Breast epithelium (tissue), 4 donors: Measurements from ENCODE around the gene EDEM1. TPM values are rescaled to one million over a fixed set of nuclear protein-coding genes. Genes with fewer than 3 reads are reported as not detected.
"Not testable (repeated sequence)": the region's sequence is repeated elsewhere in the genome, so short reads cannot be mapped to it uniquely, and the experiment has no call there.

Experiments
- DNase-seq, 2 donors: peaks; one replicate each; pipeline ENCODE4 v3.0.0-alpha.2; 2019; ENCODE audit warnings: low spot score in 2 of 2
- H3K27ac ChIP-seq, 2 donors: fragments of 200-600 bp; sonication (generic) in 1 of 2; one replicate each; pipeline ENCODE4 v1.5.1; 2016 to 2019; ENCODE audit warnings: mild to moderate bottlenecking in 1 of 2
- H3K27me3 ChIP-seq, 2 donors: fragments of 200-600 bp; sonication (generic) in 1 of 2; one replicate each; pipeline versions ENCODE4 v1.5.1 to v1.6.0; 2017 to 2019; ENCODE audit warnings: control low read depth in 1 of 2, mild to moderate bottlenecking in 1 of 2
- H3K36me3 ChIP-seq: fragments of 200-600 bp; one replicate; pipeline ENCODE4 v1.5.1; 2019
- H3K4me1 ChIP-seq, 2 donors: fragments of 200-600 bp; sonication (generic); one replicate each; pipeline ENCODE4 v1.5.1; 2016 to 2019; ENCODE audit warnings: control low read depth in 1 of 2
- H3K4me3 ChIP-seq, 3 donors: fragments of 200-600 bp; sonication (generic); 1 replicate in 2 of 3; 2 replicates in 1 of 3; pipeline ENCODE4 v1.5.1; 2016 to 2019; ENCODE audit warnings: mild to moderate bottlenecking in 3 of 3, moderate library complexity in 2 of 3
- H3K9me3 ChIP-seq, 2 donors: fragments of 200-600 bp; sonication (generic) in 1 of 2; one replicate each; pipeline ENCODE4 v1.5.1; 2016 to 2019; ENCODE audit warnings: control low read depth in 1 of 2
- CTCF ChIP-seq, 3 donors: fragments of 450-650 bp; IDR thresholded peaks; one replicate each; pipeline ENCODE4 v1.5.1; 2016 to 2017; ENCODE audit warnings: antibody characterized with exemption in 3 of 3, mild to moderate bottlenecking in 3 of 3, moderate library complexity in 3 of 3
- POLR2A ChIP-seq: fragments of 450-650 bp; IDR thresholded peaks from one replicate; pipeline ENCODE4 v1.6.1; 2016; ENCODE audit warnings: antibody characterized with exemption, mild to moderate bottlenecking, moderate library complexity
- POLR2AphosphoS5 ChIP-seq, 3 donors: sonication (generic); formaldehyde crosslinking; IDR thresholded peaks; one replicate each; pipeline ENCODE4 v1.6.1; 2017; ENCODE audit warnings: antibody characterized with exemption in 3 of 3
- intact Hi-C: fragments of 100-400 bp; cut with DNase I; formaldehyde crosslinking; loops from one replicate; pipeline ENCODE4 v1.15.1; 2023; ENCODE audit warnings: low total_unique reads
- total RNA-seq, 3 donors: library from RNA; depleted of rRNA; stranded (reverse); fragments of >200 nt; gene quantifications; one replicate each; pipeline ENCODE4 v1.1.0, GENCODE V29; 2016

EDEM1 gene
- total RNA-seq, 3 donors from 2014 or later, result 34.9 to 45.8 (median 42.6) TPM

DNA sequence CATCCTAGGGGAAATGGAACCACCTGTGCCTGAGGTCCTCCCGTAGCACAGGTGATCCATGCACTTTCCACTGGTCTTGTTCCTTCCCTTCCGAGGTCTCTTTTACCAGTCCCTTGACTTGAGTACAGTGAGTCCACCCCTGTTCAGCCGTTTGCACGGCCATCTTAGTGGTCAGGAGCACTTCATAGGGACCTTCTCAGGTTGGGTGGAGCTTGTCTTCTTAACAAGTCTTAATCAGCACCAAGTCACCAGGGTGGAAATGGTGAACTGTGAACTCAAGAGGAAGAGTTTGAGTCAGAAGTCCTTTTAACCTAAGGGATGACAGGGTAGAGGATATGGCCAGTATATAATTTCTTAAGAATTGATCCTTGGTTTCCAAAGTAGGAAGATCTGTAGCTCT is 44.0 kb upstream of the EDEM1 start:
- TF ChIP-seq CTCF (IDR thresholded peaks at IDR 0.05) (no peak), POLR2A (no peak), POLR2AphosphoS5 (IDR thresholded peaks at IDR 0.05) (no peak)
- no peak overlapping the region for H3K4me3 ChIP-seq
- no peaks in the 10 kb centered on the region for H3K36me3 ChIP-seq
- H3K27ac ChIP-seq, result no peak overlapping the region
- peaks cover 0 to 5% of the 10 kb centered on the region in 2 donors for H3K4me1 ChIP-seq
- DNase-seq, result no peak
- no peaks in the 10 kb centered on the region for H3K9me3 ChIP-seq
- intact Hi-C loops, result no loop called here
- H3K27me3 ChIP-seq, result no peaks in the 10 kb centered on the region

- H3K4me3 ChIP-seq, result no peak overlapping the region
- no peak for DNase-seq
- intact Hi-C loops, result no loop called here
- no peaks in the 10 kb centered on the region for H3K9me3 ChIP-seq
- H3K27me3 ChIP-seq, result no peaks in the 10 kb centered on the region
- no peak for TF ChIP-seq CTCF (IDR thresholded peaks at IDR 0.05)
- no peak for TF ChIP-seq POLR2AphosphoS5 (IDR thresholded peaks at IDR 0.05)
- no peak for TF ChIP-seq POLR2A
- H3K27ac ChIP-seq, result peak overlapping the region; percentile 20 to 48
- H3K4me1 ChIP-seq, result no peaks in the 10 kb centered on the region
- H3K36me3 ChIP-seq, result no peaks in the 10 kb centered on the region
Measured at GRCh38 chr3:5144316-5144994, 43.1 kb upstream of the EDEM1 start.

DNA sequence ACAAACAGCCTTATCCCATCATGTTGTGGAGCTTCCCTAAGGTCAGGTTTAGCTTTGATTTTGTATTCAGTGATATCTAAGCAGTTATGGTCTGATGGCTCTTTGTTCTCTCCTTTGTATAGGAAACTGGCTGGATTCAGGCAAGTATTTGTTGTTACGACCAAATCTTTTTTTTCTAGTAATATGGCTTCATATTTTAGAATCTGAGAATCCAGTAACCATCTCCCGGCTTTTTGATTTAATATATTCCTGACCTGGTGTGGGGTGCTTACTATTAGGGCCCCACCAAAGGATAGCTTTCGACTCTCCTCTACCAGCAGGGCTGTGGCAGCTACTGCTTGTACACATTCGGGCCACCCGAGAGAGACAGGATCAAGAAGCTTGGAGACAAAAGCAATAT is 42.4 kb upstream of the EDEM1 start:
- intact Hi-C loops, result no loop called here
- TF ChIP-seq POLR2A (no peak), CTCF (IDR thresholded peaks at IDR 0.05) (no peak), POLR2AphosphoS5 (IDR thresholded peaks at IDR 0.05) (no peak)
- DNase-seq, result no peak
- H3K9me3 ChIP-seq, result no peaks in the 10 kb centered on the region
- no peaks in the 10 kb centered on the region for H3K27me3 ChIP-seq
- no peak overlapping the region for H3K4me3 ChIP-seq
- H3K27ac ChIP-seq, result peak overlapping the region; percentile 20 to 25
- no peaks in the 10 kb centered on the region for H3K4me1 ChIP-seq
- no peaks in the 10 kb centered on the region for H3K36me3 ChIP-seq

DNA sequence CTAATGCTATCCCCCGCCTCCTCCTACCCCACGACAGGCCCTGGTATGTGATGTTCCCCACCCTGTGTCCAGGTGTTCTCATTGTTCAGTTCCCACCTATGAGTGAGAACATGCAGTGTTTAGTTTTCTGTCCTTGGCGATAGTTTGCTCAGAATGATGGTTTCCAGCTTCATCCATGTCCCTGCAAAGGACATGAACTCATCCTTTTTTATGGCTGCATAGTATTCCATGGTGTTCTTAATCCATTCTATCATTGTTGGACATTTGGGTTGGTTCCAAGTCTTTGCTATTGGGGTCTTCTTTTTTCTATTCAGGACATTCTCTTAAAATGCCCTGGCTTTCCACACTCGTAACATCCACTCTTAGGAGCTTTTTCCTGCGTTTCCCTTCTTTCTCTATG is 40.4 kb upstream of the EDEM1 start:
- intact Hi-C loops, H3K4me1 ChIP-seq, DNase-seq: not testable (repeated sequence)

DNA sequence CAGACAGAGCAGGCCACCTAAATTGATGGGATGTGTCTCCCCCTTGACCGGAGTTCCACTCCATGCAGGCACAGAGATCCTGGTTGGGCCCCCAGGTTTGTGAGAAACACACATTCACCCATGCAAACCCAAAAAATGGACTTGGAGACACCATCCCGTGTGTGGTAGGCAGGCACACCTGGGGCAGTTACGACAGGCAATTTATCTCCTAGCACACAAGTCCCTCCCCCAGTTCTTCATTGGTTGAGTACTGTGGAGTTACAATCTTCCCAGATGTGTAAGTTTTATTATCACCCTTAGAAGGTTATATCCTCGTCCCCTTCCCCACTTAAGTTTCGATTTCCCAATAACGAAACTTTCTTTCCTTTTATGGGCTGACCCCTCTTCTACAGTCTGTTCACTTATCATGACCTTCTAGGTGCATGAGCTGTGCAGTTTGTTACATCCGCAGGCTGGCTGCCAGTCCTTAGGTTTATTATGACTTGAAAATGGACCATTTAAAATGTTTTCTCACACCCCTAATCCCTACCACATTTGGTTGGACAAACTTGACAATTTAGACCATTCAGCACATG is 38.1 kb upstream of the EDEM1 start:
- no peak for DNase-seq

More for the DNA sequence above, 40.4 kb upstream of the EDEM1 start:
- not testable (repeated sequence) for H3K27me3 ChIP-seq, H3K36me3 ChIP-seq, H3K9me3 ChIP-seq, H3K27ac ChIP-seq, H3K4me3 ChIP-seq

More for the DNA sequence above, 38.1 kb upstream of the EDEM1 start:
- H3K4me1 ChIP-seq, result no peaks in the 10 kb centered on the region
- TF ChIP-seq POLR2A (no peak), CTCF (IDR thresholded peaks at IDR 0.05) (no peak), POLR2AphosphoS5 (IDR thresholded peaks at IDR 0.05) (no peak)
- no peaks in the 10 kb centered on the region for H3K36me3 ChIP-seq
- intact Hi-C loops, result no loop called here
- H3K27ac ChIP-seq, result no peak overlapping the region
- H3K4me3 ChIP-seq, result no peak overlapping the region
- no peaks in the 10 kb centered on the region for H3K27me3 ChIP-seq
- no peaks in the 10 kb centered on the region for H3K9me3 ChIP-seq
